OCI-M1 (cell line): ENCODE data around the gene STAG3.
"Not testable (repeated sequence)": the region's sequence is repeated elsewhere in the genome, so short reads cannot be mapped to it uniquely, and the experiment has no call there.

ENCODE experiments used
- DNase-seq: peaks from one replicate; lab custom pipeline; 2025; lab: John Stamatoyannopoulos, UW

STAG3 gene, protein sequence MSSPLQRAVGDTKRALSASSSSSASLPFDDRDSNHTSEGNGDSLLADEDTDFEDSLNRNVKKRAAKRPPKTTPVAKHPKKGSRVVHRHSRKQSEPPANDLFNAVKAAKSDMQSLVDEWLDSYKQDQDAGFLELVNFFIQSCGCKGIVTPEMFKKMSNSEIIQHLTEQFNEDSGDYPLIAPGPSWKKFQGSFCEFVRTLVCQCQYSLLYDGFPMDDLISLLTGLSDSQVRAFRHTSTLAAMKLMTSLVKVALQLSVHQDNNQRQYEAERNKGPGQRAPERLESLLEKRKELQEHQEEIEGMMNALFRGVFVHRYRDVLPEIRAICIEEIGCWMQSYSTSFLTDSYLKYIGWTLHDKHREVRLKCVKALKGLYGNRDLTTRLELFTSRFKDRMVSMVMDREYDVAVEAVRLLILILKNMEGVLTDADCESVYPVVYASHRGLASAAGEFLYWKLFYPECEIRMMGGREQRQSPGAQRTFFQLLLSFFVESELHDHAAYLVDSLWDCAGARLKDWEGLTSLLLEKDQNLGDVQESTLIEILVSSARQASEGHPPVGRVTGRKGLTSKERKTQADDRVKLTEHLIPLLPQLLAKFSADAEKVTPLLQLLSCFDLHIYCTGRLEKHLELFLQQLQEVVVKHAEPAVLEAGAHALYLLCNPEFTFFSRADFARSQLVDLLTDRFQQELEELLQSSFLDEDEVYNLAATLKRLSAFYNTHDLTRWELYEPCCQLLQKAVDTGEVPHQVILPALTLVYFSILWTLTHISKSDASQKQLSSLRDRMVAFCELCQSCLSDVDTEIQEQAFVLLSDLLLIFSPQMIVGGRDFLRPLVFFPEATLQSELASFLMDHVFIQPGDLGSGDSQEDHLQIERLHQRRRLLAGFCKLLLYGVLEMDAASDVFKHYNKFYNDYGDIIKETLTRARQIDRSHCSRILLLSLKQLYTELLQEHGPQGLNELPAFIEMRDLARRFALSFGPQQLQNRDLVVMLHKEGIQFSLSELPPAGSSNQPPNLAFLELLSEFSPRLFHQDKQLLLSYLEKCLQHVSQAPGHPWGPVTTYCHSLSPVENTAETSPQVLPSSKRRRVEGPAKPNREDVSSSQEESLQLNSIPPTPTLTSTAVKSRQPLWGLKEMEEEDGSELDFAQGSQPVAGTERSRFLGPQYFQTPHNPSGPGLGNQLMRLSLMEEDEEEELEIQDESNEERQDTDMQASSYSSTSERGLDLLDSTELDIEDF

DNA sequence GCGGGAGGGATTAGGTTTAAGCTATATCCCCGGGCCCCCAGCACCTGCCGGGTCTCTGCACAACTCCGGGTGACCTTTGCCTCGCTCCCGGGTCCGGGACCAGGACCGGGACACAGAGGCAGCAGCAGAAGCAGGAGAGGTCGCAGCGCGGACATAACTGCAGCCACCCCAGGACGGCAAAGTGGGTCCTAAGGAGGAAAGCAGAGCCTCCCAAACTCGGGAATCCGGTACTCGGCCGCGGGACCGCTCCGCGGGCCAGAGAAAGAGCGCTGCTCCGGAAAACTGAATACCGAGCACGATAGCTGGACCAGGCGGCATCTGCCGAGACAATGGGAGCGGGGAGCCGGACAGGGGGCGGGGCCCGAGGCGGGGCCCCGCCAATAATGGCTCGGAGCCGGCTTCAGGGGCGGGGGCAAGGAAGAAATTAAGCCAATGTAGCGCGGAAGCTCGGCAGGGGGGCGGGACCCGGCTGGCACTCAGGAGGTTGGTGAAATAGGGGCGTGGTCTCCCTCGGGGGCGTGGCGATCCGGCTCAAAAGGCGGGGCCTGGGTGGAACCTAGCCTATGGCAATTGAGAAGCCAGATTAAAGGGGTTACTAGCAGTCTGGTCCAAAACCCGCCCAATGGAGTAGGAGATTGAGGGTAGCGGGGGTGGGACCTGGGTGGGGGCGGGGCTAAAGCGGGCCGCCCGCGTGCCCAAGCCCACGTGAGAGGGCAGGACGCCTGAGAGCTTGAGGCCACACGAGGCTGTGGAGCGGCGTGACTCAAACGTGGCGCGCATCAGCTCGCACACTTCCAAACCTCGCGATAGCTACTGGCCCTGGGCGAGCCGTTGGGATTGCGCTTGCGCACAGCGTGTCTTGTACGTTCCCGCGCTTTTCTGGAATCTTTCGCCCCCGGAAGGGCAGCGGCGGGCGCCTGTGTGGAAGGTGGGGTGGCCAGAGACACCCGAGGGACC, at the start of gene STAG3, which contains the start of gene GPC2:
STAG3 (plus strand) TSS at position 874 of the 957 bp plus-strand sequence. CDS start 2,639 bp downstream, outside the sequence.
GPC2 (minus strand) TSS at position 337 of the 957 bp plus-strand sequence; CDS start at position 155, 182 bp downstream.
- DNase-seq: peak; percentile 100

DNA sequence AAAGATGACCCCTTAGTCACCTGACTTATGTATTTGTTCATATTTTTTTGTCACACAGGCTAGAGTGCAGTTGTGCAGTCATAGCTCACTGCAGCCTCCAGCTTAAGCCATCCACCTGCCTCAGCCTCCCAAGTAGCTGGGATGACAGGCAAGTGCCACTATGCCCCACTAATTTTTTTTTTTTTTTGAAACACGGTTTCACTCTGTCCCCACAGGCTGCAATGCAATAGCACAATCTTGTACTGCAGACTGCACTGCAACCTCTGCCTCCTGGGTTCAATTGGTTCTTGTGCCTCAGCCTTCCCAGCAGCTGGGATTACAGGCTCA, 49.1 kb upstream of the STAG3 start:
- no peak for DNase-seq

DNA sequence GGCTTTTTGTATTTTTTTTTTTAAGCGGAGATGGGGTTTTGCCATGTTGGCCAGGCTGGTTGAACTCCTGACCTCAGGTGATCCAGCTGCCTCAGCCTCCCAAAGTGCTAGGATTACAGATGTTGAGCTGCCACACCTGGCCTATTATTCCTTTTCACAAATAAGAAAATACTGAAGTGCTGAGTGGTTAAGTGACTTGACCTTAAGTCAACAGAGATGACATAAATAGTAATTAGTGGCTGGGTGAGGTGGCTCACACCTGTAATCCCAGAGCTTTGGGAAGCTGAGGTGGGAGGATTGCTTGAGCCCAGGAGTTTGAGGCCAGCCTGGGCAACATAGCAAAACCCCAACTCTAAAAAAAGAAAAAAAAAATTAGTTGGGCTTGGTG, 47.5 kb upstream of the STAG3 start:
- not testable (repeated sequence) for DNase-seq

DNA sequence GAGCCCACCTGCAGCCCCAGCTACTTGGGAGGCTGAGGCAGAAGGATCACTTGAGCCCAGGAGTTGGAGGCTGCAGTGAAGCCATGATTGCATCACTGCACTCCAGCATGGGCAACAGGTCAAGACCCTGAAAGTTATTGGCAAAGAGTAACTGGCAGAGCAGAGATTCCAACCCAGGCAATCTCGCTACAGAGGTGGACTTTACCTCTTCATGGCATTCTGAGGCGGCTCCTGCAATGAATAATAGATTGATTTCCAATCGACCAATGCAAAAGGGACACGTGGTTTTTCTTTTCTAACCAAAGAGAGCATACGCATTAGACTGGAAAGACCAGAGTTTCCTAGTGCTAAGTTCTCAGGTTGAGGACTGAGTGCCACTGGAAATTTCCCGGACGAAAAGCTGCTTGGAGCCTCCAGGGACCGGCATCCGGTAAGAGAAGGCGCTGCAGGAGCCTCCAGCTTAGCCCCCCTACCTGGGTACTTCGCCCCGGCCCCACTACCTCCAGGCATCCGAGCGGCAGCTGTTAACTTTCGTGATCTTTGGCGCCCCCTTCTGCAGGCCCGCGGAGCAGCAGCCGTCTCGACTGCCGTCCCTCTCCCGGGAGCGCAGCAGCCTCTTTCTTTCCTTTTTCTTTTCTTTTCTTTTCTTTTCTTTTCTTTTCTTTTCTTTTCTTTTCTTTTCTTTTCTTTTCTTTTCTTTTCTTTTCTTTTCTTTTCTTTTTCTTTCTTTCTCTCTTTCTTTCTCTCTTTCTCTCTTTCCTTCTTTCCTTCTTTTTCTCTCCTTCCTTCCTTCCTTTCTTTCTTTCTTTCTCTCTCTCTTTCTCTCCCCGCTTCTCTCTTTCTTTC, 46.9 kb upstream of the STAG3 start:
- DNase-seq: peak; percentile 94

DNA sequence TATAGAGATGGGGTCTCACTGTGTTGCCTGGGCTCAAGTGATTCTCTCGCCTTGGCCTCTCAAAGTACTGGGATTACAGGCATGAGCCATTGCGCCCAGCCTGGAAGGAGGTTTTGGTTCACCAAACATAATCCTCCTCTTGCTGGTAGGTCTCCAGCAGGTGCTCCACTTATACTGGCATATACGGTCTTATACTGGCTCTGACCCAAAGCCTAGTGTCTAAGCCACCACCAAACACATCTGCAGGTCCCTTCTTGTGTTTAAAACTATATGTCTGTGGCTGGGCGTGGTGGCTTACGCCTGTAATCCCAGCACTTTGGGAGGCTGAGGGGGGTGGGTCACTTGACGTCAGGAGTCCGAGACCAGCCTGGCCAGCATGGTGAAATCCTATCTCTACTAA, 45.6 kb upstream of the STAG3 start:
- DNase-seq: peak; percentile 36

DNA sequence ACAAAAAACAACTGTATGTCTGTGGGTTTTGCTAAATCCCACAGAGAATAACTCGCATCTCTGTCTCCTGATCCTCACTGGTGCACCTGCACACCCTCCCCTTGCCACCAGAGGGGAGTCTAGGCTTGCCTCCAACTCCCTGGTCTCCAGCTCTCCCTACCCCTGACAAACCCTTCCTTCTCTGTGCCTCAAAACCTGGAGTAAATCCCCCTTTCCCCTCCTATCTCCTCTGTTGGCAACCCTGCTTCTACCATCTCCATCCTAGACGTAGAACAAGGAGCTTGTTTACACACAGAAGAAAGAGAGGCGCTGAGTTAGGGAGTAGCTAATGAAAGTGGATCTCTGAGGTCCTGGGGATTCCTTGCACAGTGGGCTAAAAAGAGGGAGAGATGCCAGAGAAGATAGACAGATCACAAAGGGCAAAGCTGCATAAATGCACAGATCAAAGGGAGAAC, 45.0 kb upstream of the STAG3 start:
- DNase-seq: peak; percentile 91

DNA sequence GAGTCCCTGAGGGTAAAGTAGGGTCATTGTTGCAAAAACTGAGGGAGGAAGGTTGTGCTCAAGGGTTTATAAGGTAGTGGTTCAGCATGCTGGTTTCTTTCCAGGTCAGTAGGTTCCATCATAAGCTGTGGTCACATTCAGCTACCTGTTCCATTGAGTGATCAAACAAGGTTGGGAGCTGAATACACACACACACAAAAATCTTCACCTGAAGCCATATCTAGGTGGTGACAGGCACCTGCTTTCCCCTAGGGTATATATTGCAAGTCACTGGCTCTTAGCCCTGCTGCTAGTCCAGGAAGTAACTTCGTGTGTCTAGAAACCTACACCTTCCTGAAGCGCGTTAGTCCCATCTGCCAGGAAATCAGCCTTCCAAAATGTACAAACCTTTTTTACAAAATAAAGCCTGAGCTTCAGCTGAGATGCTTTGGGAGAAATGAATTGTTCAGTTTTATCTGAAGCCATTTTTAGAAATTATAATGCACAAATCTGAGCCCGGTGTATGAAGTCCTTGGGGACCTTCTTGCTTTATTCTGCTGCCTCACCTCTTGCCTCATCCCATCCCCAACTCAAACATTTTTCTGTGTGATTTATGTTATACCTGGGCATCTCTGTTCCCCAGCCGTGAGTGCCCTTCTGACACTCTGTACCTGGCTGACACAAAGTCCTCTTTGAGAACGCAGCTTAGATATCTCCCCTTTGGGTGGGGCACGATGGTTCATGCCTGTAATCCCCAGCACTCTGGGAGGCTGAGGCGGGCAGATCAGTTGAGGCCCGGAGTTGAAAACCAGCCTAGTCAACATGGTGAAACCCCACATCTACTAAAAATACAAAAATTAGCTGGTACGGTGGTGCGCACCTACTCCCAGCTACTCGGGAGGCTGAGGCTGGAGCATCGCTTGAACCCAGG, 39.6 kb upstream of the STAG3 start:
- no peak for DNase-seq

DNA sequence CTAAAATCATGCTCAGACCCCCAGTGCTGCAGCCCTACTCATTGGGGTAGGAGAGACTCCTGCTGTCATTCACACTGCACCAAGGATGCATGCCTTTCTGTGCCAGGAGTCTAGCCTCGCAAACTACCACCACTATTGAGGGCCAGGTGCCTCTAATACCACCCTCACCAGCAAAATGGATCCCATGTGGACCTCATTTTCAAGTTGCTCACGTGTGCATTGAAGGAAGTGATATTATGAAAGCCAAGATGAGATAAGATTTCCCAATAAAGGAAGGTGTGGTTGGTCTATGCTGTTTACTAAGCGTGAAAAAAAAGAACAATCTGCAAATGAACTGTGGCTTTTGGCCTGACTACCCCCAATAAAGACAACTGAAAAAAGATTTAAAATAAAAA, 36.2 kb upstream of the STAG3 start:
- DNase-seq: no peak

DNA sequence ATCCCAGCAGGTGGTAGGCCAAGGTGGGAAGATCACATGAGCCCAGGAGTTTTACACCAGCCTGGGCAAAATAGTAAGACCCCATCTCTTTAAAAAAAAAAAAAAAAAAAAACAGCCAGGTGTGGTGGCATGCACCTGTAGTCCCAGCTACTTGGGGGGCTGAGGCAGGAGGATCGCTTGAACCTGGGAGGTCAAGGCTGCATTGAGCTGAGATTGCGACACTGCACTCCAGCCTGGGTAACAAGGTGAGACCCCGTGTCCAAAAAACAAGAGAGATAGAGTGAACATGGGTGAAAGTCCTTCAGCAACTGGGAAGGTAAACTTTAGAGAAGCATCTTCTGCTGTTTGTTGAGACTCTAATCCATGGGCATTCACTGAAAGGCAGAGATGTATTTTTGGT, 35.3 kb upstream of the STAG3 start:
- no peak for DNase-seq

DNA sequence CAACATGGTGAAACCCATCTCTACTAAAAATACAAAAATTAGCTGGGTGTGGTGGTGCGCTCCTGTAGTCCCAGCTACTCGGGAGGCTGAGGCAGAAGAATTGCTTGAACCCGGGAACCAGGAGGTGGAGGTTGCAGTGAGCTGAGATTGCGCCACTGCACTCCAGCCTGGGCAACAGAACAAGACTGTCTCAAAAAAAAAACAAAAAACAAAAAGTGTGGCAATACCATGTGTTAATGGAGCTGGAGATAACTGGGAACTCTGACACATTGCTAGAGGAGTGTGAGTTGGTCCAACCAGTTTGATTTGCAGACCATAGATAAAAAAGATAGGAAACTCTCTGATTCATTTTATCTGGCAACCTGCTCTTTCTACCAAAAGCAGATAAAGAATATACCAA, 31.4 kb upstream of the STAG3 start:
- peak; percentile 81 for DNase-seq

DNA sequence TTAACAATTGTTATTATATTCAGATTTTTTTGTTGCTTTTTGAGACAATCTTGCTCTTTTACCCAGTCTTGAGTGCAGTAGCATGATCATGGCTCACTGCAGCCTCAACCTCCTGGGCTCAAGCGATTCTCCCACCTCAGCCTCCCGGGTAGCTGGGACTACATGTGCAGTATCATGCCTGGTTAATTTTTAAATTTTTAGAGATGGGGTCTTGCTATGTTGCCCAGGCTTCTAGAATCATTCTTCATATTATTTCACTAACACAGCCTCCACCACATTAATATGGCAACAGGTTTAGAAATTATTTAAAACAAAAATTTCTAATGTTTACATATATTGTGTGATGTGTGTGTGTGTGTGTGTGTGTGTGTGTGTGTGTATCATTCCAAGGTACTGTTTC, 30.4 kb upstream of the STAG3 start:
- no peak for DNase-seq

DNA sequence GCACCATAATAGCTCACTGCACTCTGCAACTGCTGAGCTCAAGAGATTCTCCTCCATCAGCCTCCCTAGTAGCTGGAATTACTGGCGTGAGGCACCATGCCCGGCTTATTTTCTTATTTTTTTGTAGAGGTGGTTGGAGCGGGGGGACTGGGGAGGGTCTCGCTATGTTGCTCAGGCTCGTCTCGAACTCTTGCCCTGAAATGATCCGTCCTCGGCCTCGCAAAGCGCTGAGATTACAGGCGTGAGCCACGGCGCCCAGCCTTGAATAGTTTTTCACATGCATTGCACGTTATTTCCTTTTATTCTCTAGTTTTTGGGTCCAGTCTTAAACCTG, 29.5 kb upstream of the STAG3 start:
- no peak for DNase-seq

DNA sequence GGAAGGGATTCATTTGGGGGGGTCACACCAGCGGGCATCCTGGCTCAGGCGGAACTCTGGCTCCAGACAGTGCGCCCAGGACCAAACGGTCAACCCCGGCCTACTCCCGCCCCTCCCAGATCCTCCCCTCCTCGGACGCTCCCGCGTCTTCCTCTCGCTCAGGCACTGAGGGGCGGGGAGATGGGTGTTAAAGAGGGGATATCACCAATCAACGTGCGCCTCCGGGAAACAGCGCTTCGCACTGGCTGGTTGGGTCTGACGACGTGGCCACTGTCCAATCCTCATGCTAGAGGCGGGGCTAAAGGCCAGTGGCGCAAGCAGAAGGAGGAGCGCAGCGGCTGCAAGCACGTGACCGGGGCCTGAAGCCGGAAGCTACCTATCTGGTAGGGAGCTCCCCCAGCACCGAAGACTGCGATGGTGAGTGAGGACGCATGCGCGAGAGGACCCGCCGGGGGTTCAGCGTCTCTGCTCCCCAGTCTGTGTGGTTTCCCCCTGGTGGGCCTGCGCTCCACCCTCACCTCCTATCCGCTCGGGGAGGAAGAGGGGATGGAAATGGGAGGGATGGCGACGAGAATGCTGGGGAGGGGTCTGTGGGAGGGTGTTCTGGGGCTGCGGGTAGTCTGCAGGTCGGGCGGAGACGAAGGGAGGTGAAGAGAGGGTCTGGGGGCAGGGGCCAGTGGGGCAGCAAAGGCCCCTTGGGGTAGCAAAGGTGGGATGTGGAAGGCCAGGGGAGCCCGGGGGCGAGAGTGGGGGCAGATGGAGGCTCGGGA, 29.0 kb upstream of the STAG3 start, which contains the start of gene LAMTOR4:
LAMTOR4 (plus strand) TSS at position 360 of the 770 bp plus-strand sequence; CDS start at position 415, 55 bp downstream.
- peak; percentile 100 for DNase-seq

DNA sequence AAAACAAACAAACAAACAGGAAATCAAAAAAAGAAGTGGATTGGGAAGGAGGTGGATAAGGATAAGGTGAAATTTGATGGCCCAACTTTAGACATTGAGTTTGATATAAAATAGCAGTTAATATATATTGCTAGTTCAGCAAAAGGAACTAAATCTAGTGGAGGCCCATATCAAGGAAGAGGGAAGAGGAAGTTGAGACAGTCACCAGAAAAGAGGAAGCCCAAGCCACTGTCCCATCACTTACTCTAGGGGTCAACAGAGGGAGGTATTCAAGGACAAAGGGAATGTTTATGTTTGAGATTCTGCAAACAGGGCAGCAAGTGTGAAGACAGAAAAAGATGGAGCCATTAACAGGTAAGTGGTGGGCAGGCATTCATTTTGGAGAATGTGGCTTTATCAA, 25.3 kb upstream of the STAG3 start:
- DNase-seq: peak; percentile 91

DNA sequence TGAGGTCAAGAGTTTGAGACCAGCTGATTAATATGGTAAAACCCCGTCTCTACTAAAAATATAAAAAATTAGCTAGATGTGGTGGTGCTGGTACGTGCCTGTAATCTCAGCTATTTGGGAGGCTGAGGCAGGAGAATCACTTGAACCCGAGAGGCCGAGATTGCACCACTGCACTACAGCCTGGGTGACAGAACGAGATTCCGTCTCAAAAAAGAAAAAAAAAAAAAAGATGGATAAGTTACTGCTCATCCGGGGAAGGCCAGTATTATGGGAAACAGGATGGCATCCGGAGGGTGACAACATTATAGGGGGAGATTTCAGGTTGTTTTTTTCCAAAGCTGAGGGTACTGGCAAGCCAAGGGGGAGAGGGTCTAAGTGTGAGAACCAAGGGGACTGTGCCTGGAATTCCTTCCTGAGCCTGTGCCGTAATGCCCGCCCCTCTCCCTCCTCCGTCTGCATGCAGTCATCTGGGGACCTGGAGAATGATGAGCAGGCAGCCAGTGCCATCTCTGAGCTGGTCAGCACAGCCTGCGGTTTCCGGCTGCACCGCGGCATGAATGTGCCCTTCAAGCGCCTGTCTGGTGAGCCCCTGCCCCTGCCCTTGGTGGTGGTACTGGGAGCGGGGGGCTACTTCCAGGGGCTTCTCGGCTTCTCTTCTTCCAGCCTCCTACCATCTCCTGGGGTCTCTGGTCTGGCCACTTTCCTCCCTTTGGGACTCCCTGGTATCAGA, 24.6 kb upstream of the STAG3 start:
- no peak for DNase-seq

DNA sequence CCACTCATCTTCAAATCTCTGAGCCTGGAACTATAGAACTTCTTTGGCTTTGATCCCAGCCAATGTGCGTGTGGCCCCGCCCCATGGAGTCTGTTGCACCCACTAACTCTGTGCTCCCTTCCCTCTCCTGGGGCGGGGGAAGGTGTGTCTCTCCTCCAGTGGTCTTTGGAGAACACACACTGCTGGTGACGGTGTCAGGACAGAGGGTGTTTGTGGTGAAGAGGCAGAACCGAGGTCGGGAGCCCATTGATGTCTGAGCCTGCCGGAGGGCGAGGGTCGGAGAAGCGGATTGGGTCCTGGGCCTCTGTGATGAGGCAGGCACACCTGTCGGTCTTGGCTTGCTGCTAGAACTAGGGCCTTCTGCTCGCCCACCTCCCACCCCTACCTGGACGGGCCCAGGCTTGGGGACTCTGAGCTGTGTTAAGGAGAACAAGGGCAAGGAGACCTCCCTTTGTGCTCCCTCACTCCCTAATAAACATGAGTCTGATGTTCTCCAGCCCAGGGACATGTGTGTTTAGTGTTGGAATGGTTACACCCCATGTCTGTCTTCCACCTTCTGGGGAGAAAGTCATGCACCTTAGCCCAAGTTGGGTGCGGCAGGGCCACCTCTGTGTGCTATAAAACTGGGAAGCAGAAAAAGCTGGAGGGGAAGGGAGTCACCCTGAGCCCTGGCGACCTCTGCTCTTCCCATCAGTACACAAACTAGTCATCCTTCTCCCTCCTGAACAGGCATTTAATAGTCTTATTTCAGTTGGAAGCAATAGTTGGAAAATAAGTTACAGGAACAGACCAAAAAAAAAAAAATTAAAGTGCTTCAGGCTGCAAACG, 23.8 kb upstream of the STAG3 start:
- DNase-seq: no peak
